ENCODE data around the gene TRMT10A. TPM values are rescaled to one million over a fixed set of nuclear protein-coding genes. Genes with fewer than 3 reads are reported as not detected.

The TRMT10A gene
- total RNA-seq, result 5.0 and 7.8 TPM in 2 replicates

GRCh38 chr4:99563310-99564186 lies at the start of gene TRMT10A:
TRMT10A (minus strand) TSS chr4:99564039; CDS start chr4:99559338, 4,701 bp downstream.

GRCh38 chr4:99574530-99575324 lies 10.9 kb upstream of the TRMT10A start, which contains the start of gene MTTP:
MTTP (plus strand) TSS chr4:99574824; CDS start chr4:99574910, 86 bp downstream.

GRCh38 chr4:99510721-99511120 lies 53.1 kb downstream of the TRMT10A start, which contains the start of gene C4orf17:
C4orf17 (plus strand) TSS chr4:99511021; CDS start chr4:99513082, 2,061 bp downstream.

Other genes starting within 250 kb of the TRMT10A start
- gene ADH1B, start 242.6 kb downstream of the TRMT10A start, total RNA-seq, result 0.32 and 1.9 TPM in 2 replicates
- not detected in 2 replicates for gene ADH1C, start 211.3 kb downstream of the TRMT10A start, total RNA-seq
- gene ADH7, start 128.7 kb downstream of the TRMT10A start, total RNA-seq, result not detected in 2 replicates
- gene C4orf17, start 53.0 kb downstream of the TRMT10A start, total RNA-seq, result not detected in 2 replicates
- gene MTTP, start 10.8 kb upstream of the TRMT10A start, total RNA-seq, result not detected in 2 replicates
- gene C4orf54, start 93.8 kb upstream of the TRMT10A start, total RNA-seq, result under 0.01 and 0.06 TPM in 2 replicates